Erythroblast (primary cell): ENCODE data around the gene SLC8A3.

Experiments used
- GATA1 ChIP-seq: IDR thresholded peaks from 2 replicates; pipeline ENCODE4 v1.6.1; 2011; ENCODE audit warnings: low read depth, mild to moderate bottlenecking, control low read depth, low read length, moderate library complexity
- POLR2A ChIP-seq: IDR thresholded peaks from 2 replicates; pipeline ENCODE4 v1.6.1; 2011; ENCODE audit warnings: mild to moderate bottlenecking, low read length

DNA sequence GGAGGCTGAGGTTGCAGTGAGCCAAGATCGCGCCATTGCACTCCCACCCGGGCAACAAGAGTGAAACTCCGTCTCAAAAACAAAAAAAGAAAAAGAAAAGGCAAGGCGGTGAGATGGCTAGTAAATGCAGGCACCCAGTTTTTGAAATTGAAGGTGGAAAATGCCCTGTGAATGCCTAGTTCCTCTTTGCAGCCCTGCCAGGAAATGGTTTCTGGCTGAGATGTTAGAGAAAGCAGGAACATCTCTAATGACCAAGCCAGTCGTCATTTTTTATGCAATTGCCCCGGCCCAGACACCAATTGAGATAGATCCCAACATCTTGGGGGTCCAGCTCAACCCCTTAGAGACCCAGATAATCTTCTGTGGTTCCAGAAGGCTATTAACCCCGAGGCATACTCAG is 17.0 kb downstream of the SLC8A3 start:
- TF ChIP-seq POLR2A (no peak), GATA1 (no peak)
